Neural cell (in vitro differentiated cells): Measurements from ENCODE around the gene ACBD7. TPM values are rescaled to one million over a fixed set of nuclear protein-coding genes. Genes with fewer than 3 reads are reported as not detected.

ENCODE experiments used
- H2AFZ ChIP-seq: fragments of 200-600, 300-800 bp; sonication (generic), shearing (Covaris generic); 2 replicates; pipeline ENCODE4 v1.6.0; 2014; ENCODE audit warnings: low read depth, mild to moderate bottlenecking, antibody characterized with exemption, low read length, moderate library complexity
- H3F3A ChIP-seq: fragments of 200-600 bp; shearing (Covaris generic); 2 replicates; pipeline ENCODE4 v1.6.1; 2016; ENCODE audit warnings: mild to moderate bottlenecking, moderate library complexity, mixed read lengths, antibody characterized with exemption, low read length; ENCODE audit not compliant: insufficient read depth, poor library complexity, severe bottlenecking
- H3K27ac ChIP-seq: fragments of 200-600, 300-800 bp; sonication (generic), shearing (Covaris generic); 2 replicates; pipeline ENCODE4 v1.5.1; 2014; ENCODE audit warnings: mild to moderate bottlenecking, low read length, moderate library complexity
- H3K27me3 ChIP-seq: fragments of 300-800, 200-600 bp; sonication (generic), shearing (Covaris generic); 2 replicates; pipeline ENCODE4 v1.6.0; 2014; ENCODE audit warnings: mild to moderate bottlenecking, low read depth, low read length, moderate library complexity; ENCODE audit not compliant: insufficient read depth
- H3K36me3 ChIP-seq: fragments of 300-800, 200-600 bp; sonication (generic), shearing (Covaris generic); 2 replicates; pipeline ENCODE4 v1.5.1; 2014; ENCODE audit warnings: mild to moderate bottlenecking, antibody characterized with exemption, low read length, moderate library complexity; ENCODE audit not compliant: insufficient read depth
- H3K4me2 ChIP-seq: fragments of 300-800, 200-600 bp; sonication (generic), shearing (Covaris generic); 2 replicates; pipeline ENCODE4 v1.6.0; 2014; ENCODE audit warnings: mild to moderate bottlenecking, low read length
- H3K4me3 ChIP-seq: fragments of 300-800, 200-600 bp; sonication (generic), shearing (Covaris generic); 2 replicates; pipeline ENCODE4 v1.5.1; 2014; ENCODE audit warnings: mild to moderate bottlenecking, low read length, moderate library complexity
- H3K79me2 ChIP-seq: fragments of 200-600 bp; shearing (Covaris generic); replicated peaks from 2 replicates; pipeline ENCODE4 v1.6.0; 2014; ENCODE audit warnings: mild to moderate bottlenecking, low read length, moderate library complexity; ENCODE audit not compliant: insufficient read depth
- H3K9ac ChIP-seq: fragments of 300-800, 200-600 bp; sonication (generic), shearing (Covaris generic); 2 replicates; pipeline ENCODE4 v1.6.1; 2016; ENCODE audit warnings: mild to moderate bottlenecking, low read length, mixed read lengths
- H3K9me2 ChIP-seq: fragments of 200-600 bp; shearing (Covaris generic); 2 replicates; pipeline ENCODE4 v1.6.1; 2016; ENCODE audit warnings: mild to moderate bottlenecking, low read length, mixed read lengths; ENCODE audit not compliant: insufficient read depth
- H3K9me3 ChIP-seq: fragments of 200-600, 300-800 bp; sonication (generic), shearing (Covaris generic); 2 replicates; pipeline ENCODE4 v1.6.1; 2016; ENCODE audit warnings: mild to moderate bottlenecking, mixed run types, low read length, moderate library complexity, mixed read lengths
- H4K20me1 ChIP-seq: fragments of 200-600 bp; shearing (Covaris generic); 2 replicates; pipeline ENCODE4 v1.6.1; 2016; ENCODE audit warnings: mild to moderate bottlenecking, mixed run types; ENCODE audit not compliant: insufficient read depth
- EP300 ChIP-seq: fragments of 450-650 bp; conservative IDR thresholded peaks from 2 replicates; pipeline ENCODE4 v1.6.1; 2014; ENCODE audit warnings: antibody characterized with exemption, mild to moderate bottlenecking, moderate library complexity; ENCODE audit not compliant: poor library complexity, severe bottlenecking
- EZH2 ChIP-seq: fragments of 200-600, 300-800 bp; shearing (Covaris generic), sonication (generic); IDR thresholded peaks from 2 replicates; pipeline ENCODE4 v1.6.1; 2014; ENCODE audit warnings: antibody characterized with exemption, low read length, borderline replicate concordance, mild to moderate bottlenecking; ENCODE audit not compliant: insufficient read depth, poor library complexity, severe bottlenecking
- MXI1 ChIP-seq: fragments of 450-650 bp; conservative IDR thresholded peaks from 2 replicates; pipeline ENCODE4 v1.6.1; 2014; ENCODE audit warnings: antibody characterized with exemption, mild to moderate bottlenecking; ENCODE audit not compliant: poor library complexity, severe bottlenecking
- POLR2AphosphoS5 ChIP-seq: IDR thresholded peaks from 2 replicates; pipeline ENCODE4 v1.6.1; 2012
- SMC3 ChIP-seq: fragments of 450-650 bp; conservative IDR thresholded peaks from 2 replicates; pipeline ENCODE4 v1.6.1; 2014; ENCODE audit warnings: antibody characterized with exemption, mild to moderate bottlenecking, moderate library complexity; ENCODE audit not compliant: poor library complexity
- TAF1 ChIP-seq: IDR thresholded peaks from 2 replicates; pipeline ENCODE4 v1.6.1; 2012; ENCODE audit warnings: low read depth
- polyA plus RNA-seq: library from polyadenylated mRNA; depleted of rRNA; stranded (reverse); fragments of >200 nt; gene quantifications from 2 replicates; pipeline ENCODE4 v1.2.3, GENCODE V29; 2014
- TF ChIP-seq, protein P1 (sequence below): fragments of 450-650 bp; IDR thresholded peaks from 2 replicates; pipeline ENCODE4 v1.5.1; 2014; ENCODE audit warnings: antibody characterized with exemption, mild to moderate bottlenecking, moderate library complexity; ENCODE audit not compliant: poor library complexity, severe bottlenecking
- TF ChIP-seq, protein P2 (sequence below): IDR thresholded peaks from 2 replicates; pipeline ENCODE4 v1.6.1; 2012; ENCODE audit warnings: borderline replicate concordance

Gene ACBD7
- polyA plus RNA-seq, 1 donor from 2014 or later, result 3.3 TPM

DNA sequence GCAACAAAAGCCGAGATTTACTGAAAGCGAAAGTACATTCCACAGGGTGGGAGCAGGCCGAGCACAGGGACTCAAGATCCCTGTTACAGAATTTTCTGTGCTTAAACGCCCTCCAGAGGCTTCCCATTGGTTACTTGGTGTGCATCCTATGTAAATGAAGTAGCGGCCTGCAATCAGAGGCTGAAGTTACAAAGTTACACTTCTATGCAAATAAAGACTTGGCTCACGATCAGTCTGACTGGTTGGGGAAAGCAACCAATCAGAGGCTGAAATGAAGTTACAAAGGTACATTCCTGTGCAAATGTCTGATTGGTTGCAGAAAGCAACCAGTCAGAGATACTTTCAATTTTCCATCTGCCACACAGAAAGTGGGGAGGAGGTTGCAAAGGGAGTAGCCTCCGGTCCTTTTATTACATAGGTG lies 4.1 kb downstream of the ACBD7 start:
- Histone ChIP-seq H3K9me3 (no peaks in the 10 kb centered on the region), H3K4me2 (no peak overlapping the region), H3K4me3 (no peak overlapping the region), H3F3A (no peaks in the 10 kb centered on the region), H3K27me3 (no peaks in the 10 kb centered on the region), H3K36me3 (no peaks in the 10 kb centered on the region), H2AFZ (no peak overlapping the region), H4K20me1 (no peaks in the 10 kb centered on the region), H3K79me2 (no peaks in the 10 kb centered on the region), H3K9ac (no peak overlapping the region), H3K27ac (no peak overlapping the region), H3K9me2 (no peaks in the 10 kb centered on the region)
- TF ChIP-seq TAF1 (no peak), EP300 (no peak), MXI1 (no peak)
- TF ChIP-seq, protein P1, sequence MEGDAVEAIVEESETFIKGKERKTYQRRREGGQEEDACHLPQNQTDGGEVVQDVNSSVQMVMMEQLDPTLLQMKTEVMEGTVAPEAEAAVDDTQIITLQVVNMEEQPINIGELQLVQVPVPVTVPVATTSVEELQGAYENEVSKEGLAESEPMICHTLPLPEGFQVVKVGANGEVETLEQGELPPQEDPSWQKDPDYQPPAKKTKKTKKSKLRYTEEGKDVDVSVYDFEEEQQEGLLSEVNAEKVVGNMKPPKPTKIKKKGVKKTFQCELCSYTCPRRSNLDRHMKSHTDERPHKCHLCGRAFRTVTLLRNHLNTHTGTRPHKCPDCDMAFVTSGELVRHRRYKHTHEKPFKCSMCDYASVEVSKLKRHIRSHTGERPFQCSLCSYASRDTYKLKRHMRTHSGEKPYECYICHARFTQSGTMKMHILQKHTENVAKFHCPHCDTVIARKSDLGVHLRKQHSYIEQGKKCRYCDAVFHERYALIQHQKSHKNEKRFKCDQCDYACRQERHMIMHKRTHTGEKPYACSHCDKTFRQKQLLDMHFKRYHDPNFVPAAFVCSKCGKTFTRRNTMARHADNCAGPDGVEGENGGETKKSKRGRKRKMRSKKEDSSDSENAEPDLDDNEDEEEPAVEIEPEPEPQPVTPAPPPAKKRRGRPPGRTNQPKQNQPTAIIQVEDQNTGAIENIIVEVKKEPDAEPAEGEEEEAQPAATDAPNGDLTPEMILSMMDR, result no peak
- TF ChIP-seq, protein P2, sequence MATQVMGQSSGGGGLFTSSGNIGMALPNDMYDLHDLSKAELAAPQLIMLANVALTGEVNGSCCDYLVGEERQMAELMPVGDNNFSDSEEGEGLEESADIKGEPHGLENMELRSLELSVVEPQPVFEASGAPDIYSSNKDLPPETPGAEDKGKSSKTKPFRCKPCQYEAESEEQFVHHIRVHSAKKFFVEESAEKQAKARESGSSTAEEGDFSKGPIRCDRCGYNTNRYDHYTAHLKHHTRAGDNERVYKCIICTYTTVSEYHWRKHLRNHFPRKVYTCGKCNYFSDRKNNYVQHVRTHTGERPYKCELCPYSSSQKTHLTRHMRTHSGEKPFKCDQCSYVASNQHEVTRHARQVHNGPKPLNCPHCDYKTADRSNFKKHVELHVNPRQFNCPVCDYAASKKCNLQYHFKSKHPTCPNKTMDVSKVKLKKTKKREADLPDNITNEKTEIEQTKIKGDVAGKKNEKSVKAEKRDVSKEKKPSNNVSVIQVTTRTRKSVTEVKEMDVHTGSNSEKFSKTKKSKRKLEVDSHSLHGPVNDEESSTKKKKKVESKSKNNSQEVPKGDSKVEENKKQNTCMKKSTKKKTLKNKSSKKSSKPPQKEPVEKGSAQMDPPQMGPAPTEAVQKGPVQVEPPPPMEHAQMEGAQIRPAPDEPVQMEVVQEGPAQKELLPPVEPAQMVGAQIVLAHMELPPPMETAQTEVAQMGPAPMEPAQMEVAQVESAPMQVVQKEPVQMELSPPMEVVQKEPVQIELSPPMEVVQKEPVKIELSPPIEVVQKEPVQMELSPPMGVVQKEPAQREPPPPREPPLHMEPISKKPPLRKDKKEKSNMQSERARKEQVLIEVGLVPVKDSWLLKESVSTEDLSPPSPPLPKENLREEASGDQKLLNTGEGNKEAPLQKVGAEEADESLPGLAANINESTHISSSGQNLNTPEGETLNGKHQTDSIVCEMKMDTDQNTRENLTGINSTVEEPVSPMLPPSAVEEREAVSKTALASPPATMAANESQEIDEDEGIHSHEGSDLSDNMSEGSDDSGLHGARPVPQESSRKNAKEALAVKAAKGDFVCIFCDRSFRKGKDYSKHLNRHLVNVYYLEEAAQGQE, result no peak

DNA sequence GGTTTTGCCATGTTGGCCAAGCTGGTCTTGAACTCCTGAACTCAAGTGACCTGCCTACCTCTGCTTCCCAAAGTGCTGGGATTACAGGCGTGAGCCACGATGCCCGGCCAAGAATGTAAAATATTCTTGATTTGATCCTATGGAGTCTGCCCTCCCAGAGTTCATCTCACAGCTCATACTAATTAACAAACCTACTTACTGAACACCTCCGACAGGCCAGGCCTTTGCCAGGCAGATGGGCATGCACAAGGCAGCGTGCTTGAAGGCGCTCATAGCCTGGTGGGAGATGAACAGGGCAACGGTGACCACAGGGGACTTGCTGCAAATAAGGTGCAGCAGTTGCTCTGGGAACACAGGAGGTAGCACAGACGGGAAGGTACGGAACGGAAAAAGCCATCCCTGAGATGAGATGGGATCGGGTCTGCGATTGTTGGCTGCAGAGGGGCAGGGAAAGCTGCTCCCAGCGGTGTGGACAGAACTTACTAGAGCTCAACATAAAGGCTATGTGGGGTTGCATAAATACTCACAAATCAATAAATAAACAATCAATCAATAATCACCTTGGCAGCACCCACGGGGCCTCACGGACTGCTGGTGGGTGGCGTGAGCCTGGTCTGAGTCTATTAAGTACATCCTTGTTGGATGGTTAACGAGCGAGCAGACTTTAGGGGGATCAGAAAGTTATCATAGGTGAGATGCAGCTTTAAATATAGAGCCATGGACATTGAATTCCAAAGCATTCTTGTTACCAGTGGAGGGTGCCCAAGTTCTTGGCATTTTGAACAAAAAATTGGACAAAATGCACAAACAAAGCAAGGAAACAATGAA lies 4.7 kb downstream of the ACBD7 start:
- H3K4me2 ChIP-seq, result no peak overlapping the region

More for the DNA sequence above, 4.7 kb downstream of the ACBD7 start:
- H3K79me2 ChIP-seq, result no peaks in the 10 kb centered on the region
- H3K27ac ChIP-seq, result no peak overlapping the region
- no peak overlapping the region for H3K4me3 ChIP-seq
- TF ChIP-seq SMC3 (no peak), POLR2AphosphoS5 (no peak), EZH2 (no peak)
- TF ChIP-seq, protein P1, result no peak
- H3K27me3 ChIP-seq, result no peaks in the 10 kb centered on the region
- H3K36me3 ChIP-seq, result no peaks in the 10 kb centered on the region
- H3K9me3 ChIP-seq, result no peaks in the 10 kb centered on the region
- no peaks in the 10 kb centered on the region for H3F3A ChIP-seq
- H3K9me2 ChIP-seq, result no peaks in the 10 kb centered on the region
- H2AFZ ChIP-seq, result no peak overlapping the region
- no peak overlapping the region for H3K9ac ChIP-seq
- H4K20me1 ChIP-seq, result no peaks in the 10 kb centered on the region
